KMS-11 (cell line): Measurements from ENCODE around the gene PMEL.

Experiments
- H2AFZ ChIP-seq: fragments of 200-600 bp; sonication (generic); 2 replicates; pipeline ENCODE4 v1.6.1; 2016; ENCODE audit warnings: antibody characterized with exemption, mixed run types, low read depth
- H3K27ac ChIP-seq: fragments of 200-600 bp; sonication (generic); 2 replicates; pipeline ENCODE4 v1.6.1; 2016; ENCODE audit warnings: mild to moderate bottlenecking, mixed run types
- H3K27me3 ChIP-seq: fragments of 200-600 bp; sonication (generic); 2 replicates; pipeline ENCODE4 v1.6.1; 2017; ENCODE audit warnings: mild to moderate bottlenecking, low read depth, mixed run types, moderate library complexity; ENCODE audit not compliant: insufficient read depth
- H3K36me3 ChIP-seq: fragments of 200-600 bp; sonication (generic); 2 replicates; pipeline ENCODE4 v1.6.1; 2017; ENCODE audit warnings: mild to moderate bottlenecking, mixed run types; ENCODE audit not compliant: insufficient read depth
- H3K4me1 ChIP-seq: fragments of 200-600 bp; sonication (generic); 2 replicates; pipeline ENCODE4 v1.6.1; 2016; ENCODE audit warnings: mild to moderate bottlenecking, low read depth, mixed run types; ENCODE audit not compliant: poor library complexity, severe bottlenecking
- H3K4me2 ChIP-seq: fragments of 200-600 bp; sonication (generic); 2 replicates; pipeline ENCODE4 v1.7.0; 2016; ENCODE audit warnings: mild to moderate bottlenecking, mixed run types
- H3K4me3 ChIP-seq: fragments of 200-600 bp; sonication (generic); IDR thresholded peaks from 2 replicates; pipeline ENCODE4 v1.6.1; 2017; ENCODE audit warnings: low read depth, low read length, mixed read lengths; ENCODE audit not compliant: insufficient read depth
- H3K79me2 ChIP-seq: fragments of 200-600 bp; sonication (generic); 2 replicates; pipeline ENCODE4 v1.6.1; 2016; ENCODE audit warnings: low read depth, mixed run types; ENCODE audit not compliant: insufficient read depth
- H3K9ac ChIP-seq: fragments of 200-600 bp; sonication (generic); 2 replicates; pipeline ENCODE4 v1.6.1; 2016; ENCODE audit warnings: mild to moderate bottlenecking, mixed run types
- H4K20me1 ChIP-seq: fragments of 200-600 bp; sonication (generic); 2 replicates; pipeline ENCODE4 v1.6.1; 2016; ENCODE audit warnings: mild to moderate bottlenecking, mixed run types; ENCODE audit not compliant: insufficient read depth
- CTCF ChIP-seq: fragments of 200-600 bp; sonication (generic); conservative IDR thresholded peaks from 2 replicates; pipeline ENCODE4 v1.6.1; 2017; ENCODE audit warnings: low read depth, mild to moderate bottlenecking, antibody characterized with exemption, low read length, moderate library complexity, mixed read lengths

PMEL gene

GRCh38 chr12:55915482-55915859 is 50.4 kb downstream of the PMEL start:
- Histone ChIP-seq H3K4me2 (no peak overlapping the region), H3K9ac (no peak overlapping the region), H3K4me3 (no peak overlapping the region), H3K36me3 (no peaks in the 10 kb centered on the region), H4K20me1 (no peaks in the 10 kb centered on the region), H3K79me2 (peaks cover 71% of the 10 kb centered on the region; the same call in 1 of the 2 replicates), H3K27ac (no peak overlapping the region), H3K27me3 (no peaks in the 10 kb centered on the region), H2AFZ (no peak overlapping the region), H3K4me1 (no peaks in the 10 kb centered on the region)
- TF ChIP-seq CTCF: no peak

- Histone ChIP-seq H3K27ac (no peak overlapping the region), H2AFZ (no peak overlapping the region), H3K4me1 (no peaks in the 10 kb centered on the region), H3K27me3 (no peaks in the 10 kb centered on the region), H3K79me2 (peaks cover 46% of the 10 kb centered on the region; the same call in 1 of the 2 replicates), H3K4me3 (no peak overlapping the region), H3K9ac (no peak overlapping the region), H4K20me1 (no peaks in the 10 kb centered on the region), H3K4me2 (no peak overlapping the region), H3K36me3 (no peaks in the 10 kb centered on the region)
- no peak for TF ChIP-seq CTCF
Measured at GRCh38 chr12:55912908-55913307, 52.9 kb downstream of the PMEL start.

GRCh38 chr12:55909513-55909884 is 56.3 kb downstream of the PMEL start:
- H3K27ac ChIP-seq: no peak overlapping the region
- H3K9ac ChIP-seq: no peak overlapping the region
- H3K4me3 ChIP-seq: no peak overlapping the region
- no peaks in the 10 kb centered on the region for H3K27me3 ChIP-seq
- H4K20me1 ChIP-seq: no peaks in the 10 kb centered on the region
- no peak overlapping the region for H3K4me2 ChIP-seq
- H3K79me2 ChIP-seq: peaks cover 23% of the 10 kb centered on the region; the same call in 1 of the 2 replicates
- no peaks in the 10 kb centered on the region for H3K36me3 ChIP-seq
- TF ChIP-seq CTCF: no peak
- H2AFZ ChIP-seq: no peak overlapping the region
- no peaks in the 10 kb centered on the region for H3K4me1 ChIP-seq

GRCh38 chr12:55908726-55909512 is 56.9 kb downstream of the PMEL start:
- TF ChIP-seq CTCF: no peak
- H3K79me2 ChIP-seq: peaks cover 19% of the 10 kb centered on the region; the same call in 1 of the 2 replicates
- H3K9ac ChIP-seq: no peak overlapping the region
- H3K4me1 ChIP-seq: peaks cover 4% of the 10 kb centered on the region
- no peak overlapping the region for H2AFZ ChIP-seq
- H3K36me3 ChIP-seq: no peaks in the 10 kb centered on the region
- no peak overlapping the region for H3K4me3 ChIP-seq
- no peaks in the 10 kb centered on the region for H3K27me3 ChIP-seq
- no peaks in the 10 kb centered on the region for H4K20me1 ChIP-seq
- H3K27ac ChIP-seq: no peak overlapping the region
- H3K4me2 ChIP-seq: no peak overlapping the region
